ENCODE results near the gene KLF18. TPM values are rescaled to one million over a fixed set of nuclear protein-coding genes. Genes with fewer than 3 reads are reported as not detected.

The KLF18 gene
- total RNA-seq, 1 experiment from 2014 or later = 0.07 TPM

DNA sequence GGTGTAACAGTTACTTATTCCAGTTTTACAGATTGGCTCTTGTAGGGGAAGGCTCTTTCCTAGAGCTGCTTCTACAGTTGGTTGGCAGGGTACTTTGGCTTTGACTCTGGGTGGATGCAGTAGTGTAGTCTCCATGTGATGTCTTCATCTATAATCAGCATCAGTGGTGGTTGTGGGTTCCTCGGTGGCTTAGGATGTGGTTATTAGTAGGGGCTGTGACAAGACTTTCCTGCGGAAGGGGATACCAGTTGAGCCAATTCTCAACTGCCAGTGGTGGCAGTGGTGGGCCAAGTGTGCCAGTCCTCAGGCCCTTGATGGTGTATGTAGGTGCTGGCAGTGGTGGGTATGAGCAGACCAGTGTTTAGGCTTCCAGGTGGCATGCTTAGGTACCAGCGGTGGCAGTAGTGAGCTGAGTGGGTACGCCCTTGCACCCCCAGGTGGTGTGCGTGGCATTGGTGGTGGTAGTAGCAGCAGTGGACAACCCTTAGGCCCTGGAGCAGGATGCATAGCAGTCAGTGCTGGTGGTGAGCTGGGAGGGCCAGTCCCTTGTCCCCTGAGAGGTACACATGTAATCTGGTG lies 27.2 kb upstream of the KLF18 start:
- Histone ChIP-seq H3K79me2 (ENCODE audit: insufficient read depth, low read length) (no peaks in the 10 kb centered on the region), H3K9me2 (ENCODE audit: insufficient read depth) (no peaks in the 10 kb centered on the region), H3K4me2 (ENCODE audit: low read length) (no peak overlapping the region), H3K9me3 (ENCODE audit: control insufficient read depth in 1 of 2, insufficient read depth in 1 of 2, low read depth in 1 of 2, low read length in 2 of 2) (no peaks in the 10 kb centered on the region), H2AFZ (ENCODE audit: low read depth, low read length, poor library complexity, severe bottlenecking) (no peak overlapping the region), H3K9ac (ENCODE audit: low read length) (no peak overlapping the region), H3K4me3 (replicated peaks in 1 of 2; ENCODE audit: low read depth in 1 of 2, low read length in 2 of 2) (no peak overlapping the region), H3K27me3 (ENCODE audit: insufficient read depth, low read length) (no peaks in the 10 kb centered on the region), H3K36me3 (ENCODE audit: control insufficient read depth in 1 of 2, insufficient read depth in 2 of 2, low read length in 2 of 2) (no peaks in the 10 kb centered on the region), H3K4me1 (ENCODE audit: control insufficient read depth in 1 of 2, insufficient read depth in 2 of 2, low read length in 2 of 2) (no peaks in the 10 kb centered on the region), H4K20me1 (ENCODE audit: insufficient read depth) (no peaks in the 10 kb centered on the region), H3K27ac (ENCODE audit: low read depth, low read length) (no peak overlapping the region)
- ChIA-PET RAD21 (ENCODE audit: low non-redundant PET in 1 of 2, low total read pairs in 2 of 2, uncharacterized antibody in 2 of 2, unreplicated experiment in 2 of 2) (no interaction called here), POLR2A (no interaction called here), CTCF (no interaction called here)
- DNase-seq (ENCODE audit: low read depth, low spot score) = no peak
- TF ChIP-seq CTCF (IDR thresholded peaks at IDR 0.05 in 2 of 3, conservative IDR thresholded peaks at IDR 0.05 in 1 of 3; ENCODE audit: borderline replicate concordance in 1 of 3, insufficient read depth in 1 of 3, low read depth in 2 of 3, low read length in 2 of 3) = peak; percentile 43 to 75 (median 44)
- TF ChIP-seq SP1 (IDR thresholded peaks at IDR 0.05; ENCODE audit: low read depth) = no peak
- BruUV-seq (replicated peaks) = no TSS peak
- peak; percentile 85 for ATAC-seq
- intact Hi-C loops (cut with micrococcal nuclease) = no loop called here

DNA sequence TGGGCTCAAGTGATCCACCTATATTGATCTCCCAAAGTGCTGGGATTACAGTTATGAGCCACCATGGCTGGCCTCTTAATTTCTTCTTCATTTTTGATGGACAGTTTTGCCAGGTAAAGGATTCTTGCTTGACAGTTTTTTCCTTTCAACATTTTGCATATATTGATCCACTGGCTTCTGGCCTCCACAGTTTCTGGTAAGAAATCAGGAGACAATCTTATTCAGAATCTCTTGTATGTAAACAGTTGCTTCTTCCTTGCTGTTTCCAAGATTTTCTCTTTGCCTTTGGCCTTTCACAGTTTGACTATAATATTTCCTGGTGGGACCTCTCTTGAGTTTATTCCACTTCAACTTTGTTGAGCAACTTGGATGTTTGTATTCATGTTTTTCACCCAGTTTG lies 20.1 kb upstream of the KLF18 start:
- H3K4me3 ChIP-seq (replicated peaks in 1 of 2; ENCODE audit: low read depth in 1 of 2, low read length in 2 of 2) = no peak overlapping the region
- no peaks in the 10 kb centered on the region for H3K9me3 ChIP-seq (ENCODE audit: control insufficient read depth in 1 of 2, insufficient read depth in 1 of 2, low read depth in 1 of 2, low read length in 2 of 2)
- H3K36me3 ChIP-seq (ENCODE audit: control insufficient read depth in 1 of 2, insufficient read depth in 2 of 2, low read length in 2 of 2) = no peaks in the 10 kb centered on the region
- no peak for DNase-seq (ENCODE audit: low read depth, low spot score)
- no peak overlapping the region for H3K4me2 ChIP-seq (ENCODE audit: low read length)
- no peak for ATAC-seq
- no peak overlapping the region for H2AFZ ChIP-seq (ENCODE audit: low read depth, low read length, poor library complexity, severe bottlenecking)
- intact Hi-C loops (cut with micrococcal nuclease) = no loop called here
- no peak overlapping the region for H3K9ac ChIP-seq (ENCODE audit: low read length)
- H3K9me2 ChIP-seq (ENCODE audit: insufficient read depth) = 0 out of 2 replicates have a peak, but pooled peaks cover 3% of the 10 kb centered on the region
- H4K20me1 ChIP-seq (ENCODE audit: insufficient read depth) = no peaks in the 10 kb centered on the region
- H3K27ac ChIP-seq (ENCODE audit: low read depth, low read length) = no peak overlapping the region
- H3K4me1 ChIP-seq (ENCODE audit: control insufficient read depth in 1 of 2, insufficient read depth in 2 of 2, low read length in 2 of 2) = no peaks in the 10 kb centered on the region
- H3K79me2 ChIP-seq (ENCODE audit: insufficient read depth, low read length) = no peaks in the 10 kb centered on the region
- TF ChIP-seq ZNF274 (IDR thresholded peaks at IDR 0.05; ENCODE audit: low read depth, low read length) = no peak
- TF ChIP-seq SRF (IDR thresholded peaks at IDR 0.05; ENCODE audit: low read depth) = no peak
- TF ChIP-seq, protein P1, sequence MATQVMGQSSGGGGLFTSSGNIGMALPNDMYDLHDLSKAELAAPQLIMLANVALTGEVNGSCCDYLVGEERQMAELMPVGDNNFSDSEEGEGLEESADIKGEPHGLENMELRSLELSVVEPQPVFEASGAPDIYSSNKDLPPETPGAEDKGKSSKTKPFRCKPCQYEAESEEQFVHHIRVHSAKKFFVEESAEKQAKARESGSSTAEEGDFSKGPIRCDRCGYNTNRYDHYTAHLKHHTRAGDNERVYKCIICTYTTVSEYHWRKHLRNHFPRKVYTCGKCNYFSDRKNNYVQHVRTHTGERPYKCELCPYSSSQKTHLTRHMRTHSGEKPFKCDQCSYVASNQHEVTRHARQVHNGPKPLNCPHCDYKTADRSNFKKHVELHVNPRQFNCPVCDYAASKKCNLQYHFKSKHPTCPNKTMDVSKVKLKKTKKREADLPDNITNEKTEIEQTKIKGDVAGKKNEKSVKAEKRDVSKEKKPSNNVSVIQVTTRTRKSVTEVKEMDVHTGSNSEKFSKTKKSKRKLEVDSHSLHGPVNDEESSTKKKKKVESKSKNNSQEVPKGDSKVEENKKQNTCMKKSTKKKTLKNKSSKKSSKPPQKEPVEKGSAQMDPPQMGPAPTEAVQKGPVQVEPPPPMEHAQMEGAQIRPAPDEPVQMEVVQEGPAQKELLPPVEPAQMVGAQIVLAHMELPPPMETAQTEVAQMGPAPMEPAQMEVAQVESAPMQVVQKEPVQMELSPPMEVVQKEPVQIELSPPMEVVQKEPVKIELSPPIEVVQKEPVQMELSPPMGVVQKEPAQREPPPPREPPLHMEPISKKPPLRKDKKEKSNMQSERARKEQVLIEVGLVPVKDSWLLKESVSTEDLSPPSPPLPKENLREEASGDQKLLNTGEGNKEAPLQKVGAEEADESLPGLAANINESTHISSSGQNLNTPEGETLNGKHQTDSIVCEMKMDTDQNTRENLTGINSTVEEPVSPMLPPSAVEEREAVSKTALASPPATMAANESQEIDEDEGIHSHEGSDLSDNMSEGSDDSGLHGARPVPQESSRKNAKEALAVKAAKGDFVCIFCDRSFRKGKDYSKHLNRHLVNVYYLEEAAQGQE (IDR thresholded peaks at IDR 0.05; ENCODE audit: low read depth) = no peak
- 0 out of 2 replicates have a peak, but pooled peaks have one; percentile 65 for TF ChIP-seq CBX3 (IDR thresholded peaks at IDR 0.05; ENCODE audit: low read depth)
- BruUV-seq (replicated peaks) = no TSS peak
- RAD21 ChIA-PET (ENCODE audit: low non-redundant PET in 1 of 2, low total read pairs in 2 of 2, uncharacterized antibody in 2 of 2, unreplicated experiment in 2 of 2) = no interaction called here
- POLR2A ChIA-PET = interaction anchor here (0.7 kb wide), 1 partner anchor 569 kb away, joined by 3 read pairs; the partner anchor contains the start of gene RNU5D-1
- CTCF ChIA-PET = no interaction called here
- H3K27me3 ChIP-seq (ENCODE audit: insufficient read depth, low read length) = no peaks in the 10 kb centered on the region
